HepG2 (cell line): ENCODE results near the gene CADM1. TPM values are rescaled to one million over a fixed set of nuclear protein-coding genes. Genes with fewer than 3 reads are reported as not detected.

Source experiments
- ATAC-seq: fragments of 200-7000 bp; cut with Tn5 transposase; 3 replicates; pipeline ENCODE4 v1.9.1; 2020; ENCODE audit warnings: mild to moderate bottlenecking, moderate library complexity
- BruUV-seq: library from RNA; stranded (reverse); fragments of 400-500 nt; replicated peaks from 2 replicates; lab custom pipeline; 2021; lab: Mats Ljungman, UMichigan
- CTCF ChIA-PET: fragments of 300-600 bp; formaldehyde crosslinking; extraction: SDS; loops from one replicate; lab custom pipeline; 2021; ENCODE audit warnings: low total read pairs, inconsistent platforms, low intra/inter-chr PET ratio; lab: Yijun Ruan, JAX
- POLR2A ChIA-PET: fragments of 350-600 bp; sonication (Branson Sonifier 250); formaldehyde crosslinking; loops from one replicate; lab custom pipeline; 2020; ENCODE audit warnings: antibody characterized with exemption, inconsistent platforms; lab: Yijun Ruan, JAX
- DNase-seq: peaks from one replicate; pipeline ENCODE4 v3.0.0-alpha.2; 2015; ENCODE audit warnings: low spot score
- FAIRE-seq: peaks from 3 replicates; lab custom pipeline; 2011; peaks lifted over from hg19 to GRCh38; lab: Jason Lieb, UNC
- H2AFZ ChIP-seq: one replicate; pipeline ENCODE4 v1.6.1; 2011; ENCODE audit warnings: low read length, inconsistent platforms
- H3K27ac ChIP-seq: fragments of 300-600 bp; 3 replicates; pipeline ENCODE4 v1.8.0; 2011; ENCODE audit warnings: mixed run types, mild to moderate bottlenecking, mixed read lengths, low read length, inconsistent platforms; ENCODE audit not compliant: insufficient read depth; ENCODE audit errors: extremely low read length
- H3K27me3 ChIP-seq, 2 experiments: fragments of 200-600 bp in 1 of 2; 2 replicates in 1 of 2; 3 replicates in 1 of 2; pipeline versions ENCODE4 v1.6.0 to v1.8.0; 2011; ENCODE audit warnings: low read length in 2 of 2, mild to moderate bottlenecking in 2 of 2, moderate library complexity in 2 of 2, inconsistent platforms in 1 of 2; ENCODE audit not compliant: insufficient read depth in 2 of 2, control insufficient read depth in 1 of 2
- H3K36me3 ChIP-seq, 2 experiments: fragments of 200-600 bp in 1 of 2; replicated peaks in 1 of 2; 2 replicates in 1 of 2; 3 replicates in 1 of 2; pipeline versions ENCODE4 v1.5.1 to v1.8.0; 2011; ENCODE audit warnings: low read length in 2 of 2, inconsistent platforms in 1 of 2; ENCODE audit not compliant: insufficient read depth in 2 of 2, control insufficient read depth in 1 of 2
- H3K4me1 ChIP-seq: 2 replicates; pipeline ENCODE4 v1.5.1; 2012; ENCODE audit warnings: low read length, inconsistent platforms; ENCODE audit not compliant: insufficient read depth
- H3K4me2 ChIP-seq: 2 replicates; pipeline ENCODE4 v1.6.0; 2011; ENCODE audit warnings: low read depth, low read length, inconsistent platforms
- H3K4me3 ChIP-seq, 3 experiments: fragments of 200-600 bp in 1 of 3; sonication (generic), shearing (Covaris generic) in 1 of 3; replicated peaks in 1 of 3; 2 replicates each; pipeline ENCODE4 v1.5.1; 2011 to 2016; ENCODE audit warnings: low read length in 3 of 3, inconsistent platforms in 2 of 3, low read depth in 2 of 3, mild to moderate bottlenecking in 2 of 3, control low read depth in 1 of 3, mixed read lengths in 1 of 3; ENCODE audit not compliant: insufficient read depth in 1 of 3
- H3K79me2 ChIP-seq: one replicate; pipeline ENCODE4 v1.6.1; 2011; ENCODE audit warnings: low read length, inconsistent platforms; ENCODE audit not compliant: insufficient read depth
- H3K9ac ChIP-seq: 2 replicates; pipeline ENCODE4 v1.6.0; 2011; ENCODE audit warnings: mild to moderate bottlenecking, low read depth, low read length, inconsistent platforms; ENCODE audit not compliant: insufficient read depth
- H3K9me3 ChIP-seq: 2 replicates; pipeline ENCODE4 v1.5.1; 2012; ENCODE audit warnings: mild to moderate bottlenecking, low read length
- H4K20me1 ChIP-seq: 2 replicates; pipeline ENCODE4 v1.6.0; 2011; ENCODE audit warnings: inconsistent platforms, mild to moderate bottlenecking, low read length, moderate library complexity; ENCODE audit not compliant: insufficient read depth
- AKAP8 ChIP-seq: sonication (generic); formaldehyde crosslinking; IDR thresholded peaks from 2 replicates; pipeline ENCODE4 v1.5.1; 2020; ENCODE audit warnings: mild to moderate bottlenecking, missing genetic modification reagents
- HDAC6 ChIP-seq: fragments of 200-600 bp; sonication (generic); IDR thresholded peaks from 2 replicates; pipeline ENCODE4 v1.7.0; 2017; ENCODE audit warnings: mild to moderate bottlenecking, antibody characterized with exemption, low read length, low read depth
- HNRNPLL ChIP-seq: fragments of 200-400 bp; formaldehyde crosslinking; IDR thresholded peaks from 2 replicates; pipeline ENCODE4 v1.6.1; 2017; ENCODE audit warnings: mild to moderate bottlenecking, low read depth, low read length; ENCODE audit not compliant: poor library complexity, severe bottlenecking
- NR3C1 ChIP-seq: sonication (generic); formaldehyde crosslinking; IDR thresholded peaks from 2 replicates; pipeline ENCODE4 v1.4.0; 2020; ENCODE audit warnings: missing genetic modification reagents
- RELA ChIP-seq: sonication (generic); formaldehyde crosslinking; IDR thresholded peaks from 2 replicates; pipeline ENCODE4 v1.4.0; 2020; ENCODE audit warnings: missing genetic modification reagents
- TEAD3 ChIP-seq: optimal IDR thresholded peaks from 2 replicates; pipeline ENCODE3; 2016; ENCODE audit warnings: borderline replicate concordance
- XBP1 ChIP-seq: sonication (generic); formaldehyde crosslinking; IDR thresholded peaks from 2 replicates; pipeline ENCODE4 v1.5.0; 2020; ENCODE audit warnings: missing genetic modification reagents
- ZFP1 ChIP-seq: IDR thresholded peaks from 2 replicates; pipeline ENCODE4 v1.6.1; 2016
- ZMYM4 ChIP-seq: sonication (generic); formaldehyde crosslinking; IDR thresholded peaks from 2 replicates; pipeline ENCODE4 v1.8.1; 2023; ENCODE audit warnings: mild to moderate bottlenecking, missing genetic modification reagents
- ZNF331 ChIP-seq: sonication (generic); formaldehyde crosslinking; IDR thresholded peaks from 2 replicates; pipeline ENCODE4 v1.4.0; 2020; ENCODE audit warnings: missing genetic modification reagents
- ZNF337 ChIP-seq: sonication (generic); formaldehyde crosslinking; IDR thresholded peaks from 2 replicates; pipeline ENCODE4 v1.5.1; 2020; ENCODE audit warnings: missing genetic modification reagents, low read depth, mild to moderate bottlenecking, borderline replicate concordance
- ZNF44 ChIP-seq: sonication (generic); formaldehyde crosslinking; IDR thresholded peaks from 2 replicates; pipeline ENCODE4 v1.5.1; 2020; ENCODE audit warnings: mild to moderate bottlenecking, missing genetic modification reagents
- ZNF749 ChIP-seq: sonication (generic); formaldehyde crosslinking; IDR thresholded peaks from 2 replicates; pipeline ENCODE4 v1.8.0; 2022; ENCODE audit warnings: mild to moderate bottlenecking, missing genetic modification reagents, moderate library complexity, borderline replicate concordance
- ZNF781 ChIP-seq: sonication (generic); formaldehyde crosslinking; IDR thresholded peaks from 2 replicates; pipeline ENCODE4 v1.5.1; 2020; ENCODE audit warnings: borderline replicate concordance, mild to moderate bottlenecking, missing genetic modification reagents; ENCODE audit errors: not compliant biosample characterization
- WGBS: methylation state at CpG from one replicate; pipeline ENCODE4 v1.1.6; 2017; ENCODE audit warnings: low lambda C conversion rate; 5-methylcytosine and 5-hydroxymethylcytosine counted together
- in situ Hi-C: cut with HindIII; loops from 2 replicates; pipeline ENCODE4 v1.10.0; 2017; ENCODE audit warnings: low pct_unique_long_range_greater_than_20kb; ENCODE audit not compliant: extremely low pct_ligation_motif_present
- intact Hi-C: fragments of 100-400 bp; cut with micrococcal nuclease; formaldehyde crosslinking; loops from one replicate; pipeline ENCODE4 v1.10.0; 2022; ENCODE audit not compliant: unreplicated experiment
- polyA plus RNA-seq, 8 experiments: library from polyadenylated mRNA; depleted of rRNA in 3 of 8; stranded (reverse) in 7 of 8; unstranded in 1 of 8; fragments of >200 nt; fragmentation: Illumina TruSeq in 4 of 8; extraction: Trizol in 4 of 8; gene quantifications; 2 replicates each; pipeline versions ENCODE4 v1.2.1 to v1.2.3, GENCODE V29; 2011 to 2016; ENCODE audit warnings: low read depth in 4 of 8, missing spikeins in 1 of 8, mixed read lengths in 1 of 8; ENCODE audit not compliant: insufficient read depth in 1 of 8
- total RNA-seq, 5 experiments: library from RNA; depleted of rRNA; stranded (reverse); fragments of >200 nt; fragmentation: Illumina TruSeq; extraction: Trizol; gene quantifications; 2 replicates each; pipeline ENCODE4 v1.2.3, GENCODE V29; 2016; ENCODE audit warnings: low read depth in 1 of 5
- TF ChIP-seq, protein P1 (sequence below), 2 experiments: sonication (generic) in 1 of 2; formaldehyde crosslinking in 1 of 2; IDR thresholded peaks; 2 replicates each; pipeline versions ENCODE4 v1.5.1 to v1.6.1; 2011 to 2020; ENCODE audit warnings: borderline replicate concordance in 1 of 2, low read depth in 1 of 2, low read length in 1 of 2, mild to moderate bottlenecking in 1 of 2, missing genetic modification reagents in 1 of 2, moderate library complexity in 1 of 2
- TF ChIP-seq, protein P2 (sequence below): sonication (generic); formaldehyde crosslinking; IDR thresholded peaks from 2 replicates; pipeline ENCODE4 v1.8.1; 2023; ENCODE audit warnings: mild to moderate bottlenecking, missing genetic modification reagents, borderline replicate concordance
- TF ChIP-seq, protein P3 (sequence below): sonication (generic); formaldehyde crosslinking; IDR thresholded peaks from 2 replicates; pipeline ENCODE4 v1.8.1; 2022; ENCODE audit warnings: mild to moderate bottlenecking, missing genetic modification reagents

The CADM1 gene
- total and polyA plus RNA-seq, 2 of the 13 experiments (the other 11 are each of a cell fraction or from before 2014, with no cell fraction given), result 71.3 to 122 TPM

DNA sequence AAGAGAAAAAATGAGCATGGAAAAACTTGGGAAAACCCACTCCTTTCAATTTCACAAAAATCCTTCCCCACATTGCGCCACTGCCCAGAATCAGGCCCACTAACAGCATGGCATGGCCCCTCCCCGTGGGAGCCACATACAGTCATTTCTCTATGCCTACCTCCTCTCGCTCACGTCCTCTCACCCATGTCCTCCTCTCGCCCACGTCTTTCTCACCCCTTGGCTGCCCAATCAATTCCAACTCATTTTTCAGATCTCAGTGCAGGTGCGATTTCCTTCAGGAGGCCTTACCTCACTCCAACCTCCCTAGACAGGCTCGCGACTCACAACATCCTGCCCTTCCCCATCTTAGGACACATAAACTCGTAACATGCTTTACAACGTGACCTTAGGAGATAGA is 229.2 kb downstream of the CADM1 start:
- FAIRE-seq, result no peak
- ChIA-PET CTCF (no interaction called here), POLR2A (no interaction called here)
- H3K9me3 ChIP-seq, result no peaks in the 10 kb centered on the region
- in situ Hi-C loops, result no loop called here
- no peak for ATAC-seq
- H3K4me1 ChIP-seq, result peaks cover 5% of the 10 kb centered on the region
- no peaks in the 10 kb centered on the region; a peak in 1 of 5 replicates for H3K36me3 ChIP-seq
- H3K9ac ChIP-seq, result no peak overlapping the region
- 97% methylated on average over 11 of the region's 11 CpGs for WGBS
- H2AFZ ChIP-seq, result no peak overlapping the region
- TF ChIP-seq HDAC6 (no peak), ZFP1 (no peak), ZMYM4 (CRISPR knock-in tag) (no peak), AKAP8 (CRISPR knock-in tag) (no peak)
- TF ChIP-seq, protein P1, sequence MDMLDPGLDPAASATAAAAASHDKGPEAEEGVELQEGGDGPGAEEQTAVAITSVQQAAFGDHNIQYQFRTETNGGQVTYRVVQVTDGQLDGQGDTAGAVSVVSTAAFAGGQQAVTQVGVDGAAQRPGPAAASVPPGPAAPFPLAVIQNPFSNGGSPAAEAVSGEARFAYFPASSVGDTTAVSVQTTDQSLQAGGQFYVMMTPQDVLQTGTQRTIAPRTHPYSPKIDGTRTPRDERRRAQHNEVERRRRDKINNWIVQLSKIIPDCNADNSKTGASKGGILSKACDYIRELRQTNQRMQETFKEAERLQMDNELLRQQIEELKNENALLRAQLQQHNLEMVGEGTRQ (IDR thresholded peaks at IDR 0.05; ENCODE audit: low read depth, low read length), result no peak
- TF ChIP-seq, protein P1 (CRISPR knock-in tag; IDR thresholded peaks at IDR 0.05; ENCODE audit: borderline replicate concordance), result no peak
- TF ChIP-seq, protein P2, sequence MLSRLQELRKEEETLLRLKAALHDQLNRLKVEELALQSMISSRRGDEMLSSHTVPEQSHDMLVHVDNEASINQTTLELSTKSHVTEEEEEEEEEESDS (CRISPR knock-in tag), result no peak
- no peak for DNase-seq
- H3K4me2 ChIP-seq, result no peak overlapping the region
- H3K4me3 ChIP-seq, result no peak overlapping the region
- no TSS peak for BruUV-seq
- H3K27ac ChIP-seq, result no peak overlapping the region
- intact Hi-C loops, result no loop called here
- H3K79me2 ChIP-seq, result no peaks in the 10 kb centered on the region
- no peaks in the 10 kb centered on the region for H3K27me3 ChIP-seq
- H4K20me1 ChIP-seq, result no peaks in the 10 kb centered on the region

DNA sequence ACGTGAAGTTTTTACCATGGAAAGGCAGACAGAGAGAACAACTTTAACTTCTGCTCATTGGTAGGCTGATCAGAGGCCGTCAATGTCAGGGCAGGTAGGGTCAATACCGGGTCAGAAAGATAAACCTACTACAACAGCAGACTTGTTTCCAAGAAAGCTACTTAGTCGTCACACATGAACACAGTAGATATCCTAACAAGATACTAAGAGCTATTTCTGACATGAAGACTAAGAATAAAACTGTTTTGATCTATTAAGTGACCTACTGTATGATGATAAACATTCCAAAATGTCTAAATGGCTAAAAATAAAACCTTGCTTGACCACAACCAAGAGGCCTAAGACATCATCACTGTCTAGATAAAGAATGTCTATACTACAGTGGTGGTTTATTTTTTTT is 231.3 kb downstream of the CADM1 start:
- H3K9ac ChIP-seq, result no peak overlapping the region
- H3K9me3 ChIP-seq, result no peaks in the 10 kb centered on the region
- in situ Hi-C loops, result no loop called here
- FAIRE-seq (no peak), DNase-seq (no peak), ATAC-seq (no peak)
- WGBS, result 93% methylated on average over 4 of the region's 4 CpGs
- H3K79me2 ChIP-seq, result no peaks in the 10 kb centered on the region
- H3K4me1 ChIP-seq, result no peaks in the 10 kb centered on the region
- no peaks in the 10 kb centered on the region for H3K27me3 ChIP-seq
- ChIA-PET POLR2A (no interaction called here), CTCF (no interaction called here)
- BruUV-seq, result no TSS peak
- peaks cover 0 to 8% of the 10 kb centered on the region in 2 experiments; a peak in 1 of 5 replicates for H3K36me3 ChIP-seq
- H3K4me2 ChIP-seq, result no peak overlapping the region
- no peak overlapping the region for H3K4me3 ChIP-seq
- H3K27ac ChIP-seq, result no peak overlapping the region
- H4K20me1 ChIP-seq, result no peaks in the 10 kb centered on the region; the same call in 1 of the 2 replicates
- intact Hi-C loops, result no loop called here
- no peak overlapping the region for H2AFZ ChIP-seq
- TF ChIP-seq ZNF44 (no peak), ZNF781 (no peak), NR3C1 (CRISPR knock-in tag) (no peak), XBP1 (CRISPR knock-in tag) (no peak), TEAD3 (no peak), ZNF749 (CRISPR knock-in tag) (no peak), HNRNPLL (no peak), ZNF337 (CRISPR knock-in tag) (no peak), ZNF331 (no peak), RELA (CRISPR knock-in tag) (no peak)
- TF ChIP-seq, protein P3, sequence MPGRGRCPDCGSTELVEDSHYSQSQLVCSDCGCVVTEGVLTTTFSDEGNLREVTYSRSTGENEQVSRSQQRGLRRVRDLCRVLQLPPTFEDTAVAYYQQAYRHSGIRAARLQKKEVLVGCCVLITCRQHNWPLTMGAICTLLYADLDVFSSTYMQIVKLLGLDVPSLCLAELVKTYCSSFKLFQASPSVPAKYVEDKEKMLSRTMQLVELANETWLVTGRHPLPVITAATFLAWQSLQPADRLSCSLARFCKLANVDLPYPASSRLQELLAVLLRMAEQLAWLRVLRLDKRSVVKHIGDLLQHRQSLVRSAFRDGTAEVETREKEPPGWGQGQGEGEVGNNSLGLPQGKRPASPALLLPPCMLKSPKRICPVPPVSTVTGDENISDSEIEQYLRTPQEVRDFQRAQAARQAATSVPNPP, result no peak
